ENCODE results near the gene CHCHD4.
"Not testable (repeated sequence)": the region's sequence is repeated elsewhere in the genome, so short reads cannot be mapped to it uniquely, and the experiment has no call there.

Gene CHCHD4

GRCh38 chr3:14118400-14119381 lies 6.0 kb downstream of the CHCHD4 start:
- no peak for DNase-seq

GRCh38 chr3:14117468-14118399 lies 6.9 kb downstream of the CHCHD4 start:
- no peak for DNase-seq

- DNase-seq, result no peak
Observed at GRCh38 chr3:14113965-14114635, 10.6 kb downstream of the CHCHD4 start.

- DNase-seq, result no peak
Observed at GRCh38 chr3:14110699-14111098, 14.0 kb downstream of the CHCHD4 start.

GRCh38 chr3:14109821-14110220 lies 14.8 kb downstream of the CHCHD4 start:
- DNase-seq, result not testable (repeated sequence)

GRCh38 chr3:14097616-14098391 lies 26.9 kb downstream of the CHCHD4 start:
- no peak for DNase-seq

GRCh38 chr3:14096742-14097141 lies 27.9 kb downstream of the CHCHD4 start:
- DNase-seq, result no peak

- DNase-seq, result no peak
Observed at GRCh38 chr3:14093831-14094230, 30.8 kb downstream of the CHCHD4 start.

- DNase-seq, result no peak
Observed at GRCh38 chr3:14092464-14092863, 32.2 kb downstream of the CHCHD4 start.

GRCh38 chr3:14091959-14092358 lies 32.7 kb downstream of the CHCHD4 start:
- DNase-seq, result not testable (repeated sequence)

GRCh38 chr3:14087461-14087860 lies 37.2 kb downstream of the CHCHD4 start:
- not testable (repeated sequence) for DNase-seq

- DNase-seq, result peak; percentile 24 to 35
Observed at GRCh38 chr3:14082108-14082657, 42.5 kb downstream of the CHCHD4 start.

- no peak for DNase-seq
Observed at GRCh38 chr3:14077310-14077709, 47.4 kb downstream of the CHCHD4 start.

- DNase-seq, result not testable (repeated sequence)
Observed at GRCh38 chr3:14075233-14075632, 49.4 kb downstream of the CHCHD4 start.

- no peak for DNase-seq
Observed at GRCh38 chr3:14064910-14065309, 59.8 kb downstream of the CHCHD4 start.

- no peak for DNase-seq
Observed at GRCh38 chr3:14063152-14063551, 61.5 kb downstream of the CHCHD4 start.

All from activated T-cell treated with anti-CD3 and anti-CD28 coated beads, Interleukin-2, amount 50 U/mL, for 48 hours (primary cell).